ENCODE data around the gene C1QTNF12.

Gene C1QTNF12

GRCh38 chr1:1281533-1282321 lies 35.2 kb upstream of the C1QTNF12 start:
- DNase-seq (ENCODE audit: low spot score), result peak; percentile 44

GRCh38 chr1:1280782-1281481 lies 34.4 kb upstream of the C1QTNF12 start:
- DNase-seq (ENCODE audit: low spot score), result no peak

- DNase-seq (ENCODE audit: low spot score), result no peak
These were observed 32.5 kb upstream of the C1QTNF12 start for GRCh38 chr1:1279028-1279427.

DNA sequence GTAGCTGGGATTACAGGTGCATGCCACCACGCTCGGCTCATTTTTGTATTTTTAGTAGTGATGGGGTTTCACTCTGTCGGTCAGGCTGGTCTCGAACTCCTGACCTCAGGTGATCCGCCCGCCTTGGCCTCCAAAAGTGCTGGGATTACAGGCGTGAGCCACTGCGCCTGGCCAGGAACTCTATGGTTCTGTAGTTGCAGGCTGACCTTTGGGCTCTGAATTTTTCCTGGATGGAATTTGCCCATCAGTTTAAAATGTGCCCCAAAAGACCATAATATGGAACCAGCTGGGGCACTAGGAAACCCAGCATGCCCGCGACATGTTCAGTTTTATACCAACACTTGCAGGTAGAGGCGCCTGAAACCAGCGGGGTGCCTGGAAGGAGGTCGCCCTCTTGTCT lies 32.1 kb upstream of the C1QTNF12 start:
- DNase-seq (ENCODE audit: low spot score), result no peak

DNA sequence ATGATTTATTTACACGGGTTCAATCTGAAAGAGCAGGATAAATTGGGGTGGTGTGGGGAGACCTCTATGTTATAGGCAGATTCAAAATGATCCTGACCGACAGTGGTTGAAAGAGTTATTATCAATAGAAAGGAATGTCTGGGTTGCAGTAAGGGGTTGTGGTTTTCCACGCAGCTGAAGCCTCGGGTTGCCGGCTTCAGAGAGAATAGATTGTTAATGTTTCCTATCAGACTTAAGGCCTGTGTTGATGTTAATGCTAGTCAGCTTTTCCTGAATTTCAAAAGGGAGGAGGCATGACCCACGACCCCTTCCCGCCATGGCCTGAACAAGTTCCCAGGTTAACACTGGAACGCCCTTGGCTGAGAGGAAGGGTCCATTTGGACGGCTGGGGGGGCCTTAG lies 29.3 kb upstream of the C1QTNF12 start:
- no peak for DNase-seq (ENCODE audit: low spot score)

GRCh38 chr1:1274931-1275431 lies 28.5 kb upstream of the C1QTNF12 start:
- no peak for DNase-seq (ENCODE audit: low spot score)

- peak; percentile 8 for DNase-seq (ENCODE audit: low spot score)
These were observed 27.9 kb upstream of the C1QTNF12 start for GRCh38 chr1:1274299-1274930.

- DNase-seq (ENCODE audit: low spot score), result peak; percentile 88
These were observed 27.2 kb upstream of the C1QTNF12 start, which contains the start of gene UBE2J2 for GRCh38 chr1:1273512-1274298. TSS of gene UBE2J2 (minus strand) at chr1:1273854. CDS start at chr1:1267992, 5,862 bp downstream.

GRCh38 chr1:1273209-1273511 lies 26.6 kb upstream of the C1QTNF12 start:
- DNase-seq (ENCODE audit: low spot score), result no peak

- DNase-seq (ENCODE audit: low spot score), result no peak
These were observed 26.1 kb upstream of the C1QTNF12 start for GRCh38 chr1:1272341-1273208.

GRCh38 chr1:1270813-1271212 lies 24.3 kb upstream of the C1QTNF12 start:
- DNase-seq (ENCODE audit: low spot score), result no peak

GRCh38 chr1:1268284-1268682 lies 21.8 kb upstream of the C1QTNF12 start:
- no peak for DNase-seq (ENCODE audit: low spot score)

DNA sequence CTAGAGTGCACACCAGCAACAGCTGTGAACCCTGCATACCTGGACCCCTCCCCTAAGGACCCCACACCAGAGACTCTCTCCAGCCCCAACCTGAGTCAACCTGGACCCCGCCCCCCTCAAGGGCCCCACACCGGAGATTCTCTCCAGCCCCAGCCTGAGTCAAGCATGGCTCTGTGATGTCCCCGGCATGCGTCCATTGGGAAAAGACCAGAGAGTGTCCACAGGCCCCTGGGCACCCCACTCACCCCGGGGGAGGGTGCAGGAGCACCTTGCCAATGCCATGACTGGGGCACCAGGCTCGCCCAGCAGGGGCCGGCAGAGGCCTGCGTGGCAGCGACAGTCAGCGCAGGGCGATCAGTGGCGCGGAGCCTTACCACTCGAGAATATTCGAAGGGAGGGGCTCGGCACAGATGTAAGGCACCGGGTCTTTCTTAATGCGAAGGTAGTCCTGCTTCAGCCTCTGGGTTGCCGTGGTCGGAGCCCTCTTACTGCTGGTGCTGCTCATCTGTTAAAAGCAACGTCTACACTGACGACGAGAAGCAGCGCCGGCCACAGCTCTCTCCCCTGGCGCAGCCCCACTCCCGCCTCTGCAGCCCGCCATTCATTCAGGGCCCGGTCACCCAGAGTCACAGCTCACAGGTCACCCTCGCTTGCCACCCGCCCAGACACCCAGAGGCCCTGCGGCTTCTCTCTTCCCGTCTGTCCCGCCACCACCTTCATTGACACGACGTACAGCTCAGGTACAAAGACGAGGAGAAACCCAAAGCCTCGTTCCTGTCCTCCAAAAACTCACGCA lies 21.2 kb upstream of the C1QTNF12 start:
- no peak for DNase-seq (ENCODE audit: low spot score)

- no peak for DNase-seq (ENCODE audit: low spot score)
These were observed 18.3 kb upstream of the C1QTNF12 start for GRCh38 chr1:1264868-1265272.

- DNase-seq (ENCODE audit: low spot score), result no peak
These were observed 17.5 kb upstream of the C1QTNF12 start for GRCh38 chr1:1264026-1264425.

- no peak for DNase-seq (ENCODE audit: low spot score)
These were observed 16.2 kb upstream of the C1QTNF12 start for GRCh38 chr1:1262758-1263157.

DNA sequence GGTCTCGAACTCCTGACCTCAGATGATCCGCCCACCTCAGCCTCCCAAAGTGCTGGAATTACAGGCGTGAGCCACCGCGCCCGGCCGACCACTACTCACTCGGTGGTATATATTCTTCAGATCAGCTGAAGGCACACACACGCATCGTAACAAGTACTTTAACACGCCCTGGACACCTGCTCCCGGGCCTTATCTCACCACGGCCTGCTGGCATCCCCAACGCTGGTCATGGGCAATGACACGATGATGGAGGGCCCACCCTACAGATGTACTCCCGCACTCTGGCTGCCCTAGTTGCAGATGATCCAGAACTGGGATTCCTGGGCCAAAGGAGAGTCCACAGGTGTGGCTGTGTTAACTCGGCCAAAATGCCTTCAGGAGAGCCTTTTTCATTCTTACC lies 15.5 kb upstream of the C1QTNF12 start:
- no peak for DNase-seq (ENCODE audit: low spot score)

DNA sequence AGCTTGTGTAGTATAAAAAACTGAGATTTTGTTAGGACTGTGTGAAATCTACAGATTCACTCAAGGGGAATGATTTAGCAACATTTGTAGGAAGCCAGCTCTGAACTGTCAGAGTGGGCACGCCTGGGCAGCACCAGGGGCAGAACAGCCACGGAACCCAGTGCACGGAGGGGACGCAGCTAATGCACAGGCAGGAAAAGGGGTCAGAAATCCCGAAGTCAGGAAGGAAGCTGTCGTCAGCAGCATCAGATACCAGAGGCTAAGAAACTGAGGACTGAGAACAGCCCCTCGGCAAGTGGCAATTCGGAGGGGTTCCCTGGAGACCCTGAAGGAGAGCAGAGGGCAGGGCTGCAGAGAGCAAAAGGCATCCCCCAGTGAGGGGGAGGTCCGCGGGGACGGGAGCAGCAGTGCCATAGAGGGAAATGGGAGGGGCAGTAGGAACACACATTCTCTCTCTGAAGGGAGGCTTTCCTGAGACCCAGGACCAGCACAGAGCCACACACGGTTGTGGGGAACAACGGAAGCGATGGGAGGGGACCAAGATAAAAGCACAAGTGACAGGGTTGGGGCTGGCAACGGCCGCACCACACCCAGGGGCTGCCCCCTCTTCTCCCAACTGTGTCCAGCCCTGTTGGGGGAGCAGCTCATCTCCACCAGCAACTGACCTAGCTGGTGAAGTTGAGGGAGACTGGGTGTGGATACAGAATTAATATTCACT lies 14.5 kb upstream of the C1QTNF12 start:
- DNase-seq (ENCODE audit: low spot score), result no peak

DNA sequence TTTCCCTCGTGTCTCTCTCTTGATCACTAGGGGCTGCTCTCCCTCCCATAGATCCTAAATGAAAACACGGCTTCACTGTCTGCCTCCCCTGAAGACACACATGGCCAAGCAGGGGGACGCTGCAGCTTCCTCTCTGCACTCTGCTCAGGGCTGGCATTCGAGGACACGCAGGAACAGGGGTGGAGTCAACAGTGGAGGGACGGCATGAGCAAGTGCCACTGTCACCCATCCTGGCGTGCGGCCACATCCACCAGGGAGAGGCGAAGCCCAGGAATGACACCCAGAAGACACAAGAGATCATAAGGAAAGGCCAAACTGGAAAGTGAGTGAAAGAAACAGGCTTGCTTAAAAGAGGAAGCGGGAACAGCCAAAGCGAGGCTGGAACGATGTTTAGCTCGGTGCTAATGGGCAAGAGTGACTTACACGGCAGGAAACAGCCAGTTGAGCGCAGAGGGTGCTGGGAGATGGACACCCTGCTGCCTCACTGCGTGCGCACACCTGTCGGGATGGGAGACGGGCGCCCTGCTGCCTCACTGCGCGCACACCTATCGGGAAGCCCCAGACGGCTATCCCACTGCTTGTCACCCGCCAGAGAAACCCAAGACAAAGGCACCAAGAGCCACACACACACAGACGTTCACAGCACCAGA lies 13.6 kb upstream of the C1QTNF12 start:
- no peak for DNase-seq (ENCODE audit: low spot score)
